ENCODE results near the gene LILRA5.
"Not testable (repeated sequence)": the region's sequence is repeated elsewhere in the genome, so short reads cannot be mapped to it uniquely, and the experiment has no call there.

Gene LILRA5

DNA sequence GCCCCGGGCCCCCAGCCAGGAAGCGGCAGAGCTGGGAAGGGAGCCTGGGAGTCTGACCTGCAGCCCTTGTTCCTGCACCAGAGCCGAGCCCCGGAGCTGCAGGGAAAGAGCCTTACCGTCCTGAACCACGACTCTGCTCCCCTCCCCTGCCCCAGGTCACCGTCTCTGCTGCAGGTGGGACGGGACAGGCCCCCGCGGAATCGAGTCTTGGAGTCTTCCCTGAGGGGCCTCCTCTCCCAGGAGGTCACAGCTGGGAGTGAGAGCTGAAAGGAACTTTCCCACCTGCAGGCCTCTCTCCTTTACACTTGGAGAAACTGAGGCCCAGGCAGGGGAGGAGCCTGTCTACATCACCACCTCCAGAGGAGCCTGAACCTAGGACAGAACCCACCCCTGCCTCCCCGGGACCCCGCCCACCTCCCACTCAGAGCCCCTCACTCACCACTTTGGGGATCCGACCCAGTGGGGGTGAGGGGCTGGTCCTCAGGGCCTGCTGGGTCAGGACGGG is 35.8 kb downstream of the LILRA5 start:
- not testable (repeated sequence) for H3K36me3 Mint-ChIP-seq, H3K4me1 Mint-ChIP-seq, H3K27ac Mint-ChIP-seq, H3K9me3 Mint-ChIP-seq, H3K4me3 Mint-ChIP-seq
- peaks cover 23% of the 10 kb centered on the region for H3K27me3 Mint-ChIP-seq

- Mint-ChIP-seq H3K27ac (no peak overlapping the region), H3K27me3 (peaks cover 18% of the 10 kb centered on the region), H3K9me3 (no peaks in the 10 kb centered on the region), H3K4me1 (no peaks in the 10 kb centered on the region), H3K36me3 (no peaks in the 10 kb centered on the region), H3K4me3 (no peak overlapping the region)
Observed at GRCh38 chr19:54275951-54276350, 37.0 kb downstream of the LILRA5 start.

- H3K4me1 Mint-ChIP-seq, H3K9me3 Mint-ChIP-seq, H3K27ac Mint-ChIP-seq, H3K4me3 Mint-ChIP-seq, H3K36me3 Mint-ChIP-seq: not testable (repeated sequence)
- peaks cover 11% of the 10 kb centered on the region for H3K27me3 Mint-ChIP-seq
Observed at GRCh38 chr19:54274516-54274915, 38.5 kb downstream of the LILRA5 start.

DNA sequence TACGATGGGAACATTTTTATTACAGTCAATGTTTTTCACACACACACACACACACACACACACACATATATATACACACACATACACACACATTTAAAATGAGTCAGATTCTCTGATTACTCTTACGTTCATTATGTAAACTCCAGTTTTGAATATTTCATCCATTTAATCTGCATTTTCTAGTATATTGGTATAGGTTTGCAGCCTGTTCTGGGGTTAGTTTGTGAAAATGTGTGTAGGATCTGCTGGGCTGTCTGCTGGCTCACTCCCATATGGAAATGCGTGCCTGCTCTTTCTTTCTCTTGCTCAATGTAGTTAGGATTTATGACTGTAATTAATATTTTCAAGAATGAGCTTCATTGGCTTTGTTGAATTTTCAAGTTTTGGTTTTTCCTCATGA is 39.1 kb downstream of the LILRA5 start:
- no peak overlapping the region for H3K27ac Mint-ChIP-seq
- H3K4me1 Mint-ChIP-seq, result no peaks in the 10 kb centered on the region
- no peaks in the 10 kb centered on the region for H3K9me3 Mint-ChIP-seq
- no peaks in the 10 kb centered on the region for H3K36me3 Mint-ChIP-seq
- H3K27me3 Mint-ChIP-seq, result peaks cover 9% of the 10 kb centered on the region
- H3K4me3 Mint-ChIP-seq, result no peak overlapping the region

DNA sequence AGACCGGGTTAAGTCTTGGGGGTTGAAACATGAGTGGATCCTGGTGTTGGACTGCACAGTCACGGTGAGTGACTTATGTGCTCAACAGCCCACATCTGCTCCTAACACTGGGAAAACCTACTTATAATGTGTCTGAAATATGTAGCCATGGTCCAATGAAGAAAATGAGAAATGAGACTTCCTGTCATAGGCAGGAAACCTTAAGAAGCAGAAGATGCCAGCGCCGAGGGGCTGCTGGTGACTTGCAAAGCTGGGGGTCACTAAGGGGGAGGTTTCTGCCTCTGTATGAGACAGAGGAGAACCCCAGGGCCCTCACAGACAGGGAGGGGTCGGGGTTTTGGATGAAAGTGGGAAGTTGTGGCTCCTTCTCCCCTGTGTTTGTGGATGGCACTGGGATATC is 40.8 kb downstream of the LILRA5 start:
- not testable (repeated sequence) for H3K27me3 Mint-ChIP-seq, H3K4me3 Mint-ChIP-seq, H3K4me1 Mint-ChIP-seq, H3K36me3 Mint-ChIP-seq, H3K9me3 Mint-ChIP-seq
- peak overlapping the region; percentile 46 for H3K27ac Mint-ChIP-seq

DNA sequence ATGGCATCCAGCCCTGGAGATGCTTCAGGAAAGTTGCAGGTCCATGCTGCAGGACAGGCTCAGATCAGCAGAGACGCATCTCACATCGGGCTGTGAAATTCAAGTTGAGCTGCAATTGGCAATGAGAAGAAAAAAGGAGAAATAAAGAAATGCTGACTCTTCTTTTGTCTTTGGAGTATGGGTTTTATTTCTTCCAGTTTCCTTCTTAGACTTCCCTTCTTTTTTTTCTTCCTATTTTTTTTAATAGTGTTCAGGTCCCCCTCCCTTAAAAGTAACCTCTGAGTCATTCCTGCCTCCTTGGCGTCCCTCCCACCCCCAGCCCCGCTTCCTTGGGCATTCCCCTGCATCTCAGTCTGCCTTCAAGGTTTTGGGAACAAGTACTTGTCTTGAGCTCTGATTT is 41.4 kb downstream of the LILRA5 start:
- H3K9me3 Mint-ChIP-seq, H3K27me3 Mint-ChIP-seq, H3K36me3 Mint-ChIP-seq, H3K4me1 Mint-ChIP-seq, H3K4me3 Mint-ChIP-seq, H3K27ac Mint-ChIP-seq: not testable (repeated sequence)

GRCh38 chr19:54271106-54271505 is 41.9 kb downstream of the LILRA5 start:
- peaks cover 9% of the 10 kb centered on the region for H3K27me3 Mint-ChIP-seq
- H3K27ac Mint-ChIP-seq, result no peak overlapping the region
- H3K4me3 Mint-ChIP-seq, result no peak overlapping the region
- no peaks in the 10 kb centered on the region for H3K9me3 Mint-ChIP-seq
- no peaks in the 10 kb centered on the region for H3K36me3 Mint-ChIP-seq
- no peaks in the 10 kb centered on the region for H3K4me1 Mint-ChIP-seq

GRCh38 chr19:54268936-54269335 is 44.0 kb downstream of the LILRA5 start:
- Mint-ChIP-seq H3K36me3 (no peaks in the 10 kb centered on the region), H3K4me1 (no peaks in the 10 kb centered on the region), H3K27ac (no peak overlapping the region), H3K27me3 (peaks cover 6% of the 10 kb centered on the region), H3K9me3 (no peaks in the 10 kb centered on the region), H3K4me3 (no peak overlapping the region)

GRCh38 chr19:54266133-54266532 is 46.8 kb downstream of the LILRA5 start:
- Mint-ChIP-seq H3K4me3 (no peak overlapping the region), H3K27ac (no peak overlapping the region), H3K4me1 (no peaks in the 10 kb centered on the region), H3K9me3 (no peaks in the 10 kb centered on the region), H3K36me3 (no peaks in the 10 kb centered on the region), H3K27me3 (peaks cover 2% of the 10 kb centered on the region)

GRCh38 chr19:54262470-54262869 is 50.5 kb downstream of the LILRA5 start:
- Mint-ChIP-seq H3K36me3 (no peaks in the 10 kb centered on the region), H3K27me3 (no peaks in the 10 kb centered on the region), H3K9me3 (no peaks in the 10 kb centered on the region), H3K4me1 (no peaks in the 10 kb centered on the region), H3K4me3 (no peak overlapping the region), H3K27ac (no peak overlapping the region)

GRCh38 chr19:54262066-54262465 is 50.9 kb downstream of the LILRA5 start:
- no peaks in the 10 kb centered on the region for H3K9me3 Mint-ChIP-seq
- no peaks in the 10 kb centered on the region for H3K27me3 Mint-ChIP-seq
- H3K27ac Mint-ChIP-seq, result no peak overlapping the region
- H3K4me3 Mint-ChIP-seq, result no peak overlapping the region
- H3K36me3 Mint-ChIP-seq, result no peaks in the 10 kb centered on the region
- H3K4me1 Mint-ChIP-seq, result no peaks in the 10 kb centered on the region

- no peak within 1 kb of the TSS for H3K27ac Mint-ChIP-seq
- no peak within 1 kb of the TSS for H3K4me3 Mint-ChIP-seq
Observed at GRCh38 chr19:54257116-54257480, 55.9 kb downstream of the LILRA5 start, which contains the start of gene LILRB5. LILRB5 (minus strand) TSS chr19:54257273; CDS start chr19:54257193, 80 bp downstream.

More at GRCh38 chr19:54257116-54257480, 55.9 kb downstream of the LILRA5 start, which contains the start of gene LILRB5:
- H3K9me3 Mint-ChIP-seq, result no peaks in the 10 kb centered on the region
- H3K36me3 Mint-ChIP-seq, result no peaks in the 10 kb centered on the region
- no peaks in the 10 kb centered on the region for H3K27me3 Mint-ChIP-seq
- no peaks in the 10 kb centered on the region for H3K4me1 Mint-ChIP-seq
